DOHH2 (cell line): ENCODE data around the gene ADD3.

Source experiments
- CTCF ChIP-seq: fragments of 200-600 bp; sonication (generic); IDR thresholded peaks from one replicate; pipeline ENCODE4 v1.5.1; 2014; ENCODE audit warnings: antibody characterized with exemption, mild to moderate bottlenecking, low read depth, low read length; ENCODE audit not compliant: poor library complexity, severe bottlenecking
- EZH2phosphoT487 ChIP-seq: fragments of 200-600 bp; sonication (generic); IDR thresholded peaks from 2 replicates; pipeline ENCODE4 v1.6.1; 2017; ENCODE audit warnings: borderline replicate concordance, mild to moderate bottlenecking, antibody characterized with exemption, low read length, moderate library complexity, mixed read lengths

GRCh38 chr10:110176141-110177030, 168.6 kb downstream of the ADD3 start:
- TF ChIP-seq CTCF = no peak
- no peak for TF ChIP-seq EZH2phosphoT487
